HG02623 (cell line): Measurements from ENCODE around the gene ADAMTS2.
"Not testable (repeated sequence)": the region's sequence is repeated elsewhere in the genome, so short reads cannot be mapped to it uniquely, and the experiment has no call there.

Source experiments
- ATAC-seq: cut with Tn5 transposase; IDR thresholded peaks from one replicate; pipeline ENCODE4 v1.9.1; 2021; ENCODE audit warnings: moderate library complexity; ENCODE audit not compliant: unreplicated experiment

Gene ADAMTS2

DNA sequence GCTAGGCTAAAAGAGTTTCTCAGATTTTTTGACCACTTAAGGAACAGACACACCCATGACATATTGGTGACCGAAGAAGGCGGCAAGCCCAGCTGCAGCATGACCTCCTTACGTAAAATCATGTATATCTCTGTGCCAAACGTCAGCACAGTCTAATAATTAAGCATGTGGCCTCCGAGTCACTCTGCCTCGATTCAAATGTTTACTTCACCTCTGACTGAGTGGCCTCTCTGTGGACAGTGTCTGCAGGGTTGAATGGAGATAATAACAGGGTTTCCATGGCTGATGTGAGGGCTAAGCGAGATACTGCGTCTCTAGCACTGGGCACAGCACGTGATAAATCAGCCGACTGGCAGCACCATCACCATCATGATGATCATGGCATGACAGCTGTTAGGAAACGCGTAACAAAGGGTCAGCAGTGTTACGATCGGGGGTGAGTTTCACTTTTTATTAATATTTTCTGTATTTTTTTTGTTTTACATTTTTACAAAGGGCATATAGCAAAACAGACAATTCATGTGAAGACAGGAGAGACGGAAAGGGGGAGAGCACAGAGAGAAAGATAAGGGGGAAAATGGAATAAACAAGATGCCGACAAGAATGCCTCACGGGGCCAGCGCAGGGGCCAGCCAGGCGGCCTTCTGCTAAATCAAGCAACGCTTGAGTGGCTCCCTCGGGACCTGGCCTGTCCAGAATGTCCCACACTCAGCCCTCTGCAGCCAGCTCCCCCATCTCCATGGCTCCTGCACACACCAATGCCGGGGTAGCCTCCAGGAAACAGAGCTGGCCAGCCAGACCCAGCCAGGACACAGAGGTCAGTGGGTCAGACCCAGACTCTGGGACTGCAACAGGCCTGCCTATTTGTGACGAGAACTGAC is 60.3 kb downstream of the ADAMTS2 start:
- ATAC-seq, result no peak

DNA sequence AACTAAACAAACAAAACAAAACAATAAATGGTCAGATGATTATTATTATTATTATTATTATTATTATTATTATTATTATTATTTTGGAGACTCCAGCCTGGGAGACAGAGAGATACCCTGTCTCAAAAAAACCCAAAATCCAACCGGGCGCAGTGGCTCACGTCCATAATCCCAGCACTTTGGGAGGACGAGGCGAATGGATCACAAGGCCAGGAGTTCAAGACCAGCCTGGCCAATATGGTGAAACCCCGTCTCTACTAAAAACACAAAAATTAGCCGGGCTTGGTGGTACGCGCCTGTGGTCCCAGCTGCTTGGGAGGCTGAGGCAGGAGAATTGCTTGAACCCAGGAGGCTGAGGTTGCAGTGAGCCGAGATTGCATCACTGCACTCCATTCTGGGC is 61.4 kb downstream of the ADAMTS2 start:
- ATAC-seq, result not testable (repeated sequence)

DNA sequence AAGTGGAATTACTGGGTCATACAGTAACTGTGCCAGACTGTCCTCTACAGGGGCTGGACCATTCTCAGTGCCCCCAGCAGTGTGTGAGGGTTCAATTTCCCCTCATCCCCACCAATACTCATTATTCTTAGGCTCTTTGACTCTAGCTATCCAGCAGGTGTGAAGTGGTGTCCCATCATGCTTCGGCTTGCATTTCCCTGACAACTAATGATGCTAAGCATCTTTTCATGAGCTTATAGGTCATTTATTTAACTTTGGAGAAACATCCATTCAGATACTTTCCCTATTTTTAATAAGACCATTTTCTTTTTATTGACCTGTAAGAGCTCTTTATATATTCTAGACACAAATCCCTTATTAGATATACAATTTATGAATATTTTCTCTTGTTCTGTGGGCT is 63.6 kb downstream of the ADAMTS2 start:
- ATAC-seq, result no peak

DNA sequence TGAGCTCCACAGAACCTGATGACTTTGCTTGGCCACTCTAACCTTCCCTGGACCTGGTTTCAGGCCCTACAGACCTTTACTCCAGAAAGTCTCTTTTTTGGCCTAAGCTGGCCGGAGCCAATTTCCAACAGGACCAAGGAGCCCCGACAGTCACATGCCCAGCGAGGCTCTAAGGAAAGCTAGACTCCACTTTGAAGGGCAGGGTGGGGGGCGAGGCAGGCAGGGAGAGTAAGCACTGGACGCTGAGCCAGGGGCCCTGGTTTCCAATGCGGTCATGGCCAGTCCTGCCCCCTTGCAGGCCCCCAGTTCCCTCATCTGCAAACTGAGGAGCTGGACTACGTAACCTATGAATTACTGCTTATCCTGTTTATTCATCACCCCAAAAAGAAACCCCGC is 65.2 kb downstream of the ADAMTS2 start:
- no peak for ATAC-seq

DNA sequence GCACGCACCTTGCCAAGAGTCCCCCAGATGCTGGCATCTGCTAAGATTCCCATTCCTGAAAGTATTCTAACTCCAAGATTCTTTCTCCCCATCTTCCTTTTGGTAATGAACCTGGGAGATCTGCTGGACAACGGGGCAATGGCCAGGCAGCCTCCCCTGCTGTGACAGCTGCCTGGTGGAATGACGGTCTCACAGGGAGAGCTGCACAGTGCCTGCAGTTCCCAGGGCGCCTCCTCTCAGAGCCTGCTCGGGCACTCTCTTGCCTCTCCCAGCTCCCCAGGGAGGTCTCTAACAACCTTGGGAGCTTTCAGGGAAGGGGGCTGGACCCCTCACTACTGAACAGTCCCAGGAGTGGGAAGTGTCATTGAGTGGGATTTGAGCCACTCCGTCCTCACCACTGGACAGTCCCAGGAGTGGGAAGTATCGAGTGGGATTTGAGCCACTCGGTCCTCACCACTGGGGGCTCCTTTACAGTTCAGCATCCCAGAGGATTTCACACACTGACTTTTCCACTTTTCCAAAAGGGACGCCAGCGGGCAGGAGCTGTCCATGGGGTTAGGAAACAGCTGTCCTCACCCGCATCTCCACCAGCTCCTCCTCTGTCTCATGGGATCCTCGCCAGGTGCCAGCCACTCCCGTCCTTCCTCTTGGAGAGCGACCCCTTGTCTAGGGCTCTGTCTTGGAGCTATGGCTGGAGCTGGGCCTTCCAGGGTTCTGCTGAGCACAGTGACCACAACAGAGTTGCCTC is 65.7 kb downstream of the ADAMTS2 start:
- no peak for ATAC-seq

DNA sequence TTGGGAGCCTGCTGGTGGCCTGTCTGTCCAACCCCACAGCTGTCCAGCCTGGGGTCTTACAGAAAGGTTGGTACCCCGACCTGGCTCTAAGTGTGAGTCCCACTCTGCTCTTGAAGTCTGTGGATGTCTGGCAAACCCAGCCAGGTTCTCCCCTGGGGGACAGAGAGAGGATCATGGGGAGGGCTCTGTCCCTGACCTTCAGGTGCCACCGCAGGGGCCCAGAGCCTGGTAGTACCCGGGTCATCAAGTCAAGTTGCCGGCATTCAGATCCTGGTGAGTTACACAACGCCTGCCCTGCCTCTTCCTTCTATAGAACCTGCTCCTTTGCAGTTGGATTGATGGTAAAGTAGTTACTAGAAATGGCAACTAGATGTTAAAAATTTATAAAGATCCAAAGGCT is 66.7 kb downstream of the ADAMTS2 start:
- no peak for ATAC-seq

DNA sequence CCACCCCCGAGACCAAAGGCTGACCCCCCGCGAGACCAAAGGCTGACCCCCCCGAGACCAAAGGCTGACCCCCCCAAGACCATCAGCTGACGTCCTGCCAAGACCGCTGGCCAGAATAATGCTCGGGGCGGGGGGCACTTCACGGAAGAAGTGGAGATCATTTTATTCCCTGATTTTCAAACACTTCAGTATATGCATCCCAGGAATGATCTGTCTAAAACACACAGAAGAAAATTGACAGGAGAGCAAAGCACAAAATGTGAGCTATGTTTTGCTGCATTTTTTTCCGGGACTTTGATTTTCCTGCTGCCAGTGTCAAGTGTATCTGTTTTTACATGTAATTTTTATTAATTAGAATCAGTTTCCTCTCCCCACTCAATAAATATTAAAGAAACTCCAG is 67.1 kb downstream of the ADAMTS2 start:
- ATAC-seq, result no peak

DNA sequence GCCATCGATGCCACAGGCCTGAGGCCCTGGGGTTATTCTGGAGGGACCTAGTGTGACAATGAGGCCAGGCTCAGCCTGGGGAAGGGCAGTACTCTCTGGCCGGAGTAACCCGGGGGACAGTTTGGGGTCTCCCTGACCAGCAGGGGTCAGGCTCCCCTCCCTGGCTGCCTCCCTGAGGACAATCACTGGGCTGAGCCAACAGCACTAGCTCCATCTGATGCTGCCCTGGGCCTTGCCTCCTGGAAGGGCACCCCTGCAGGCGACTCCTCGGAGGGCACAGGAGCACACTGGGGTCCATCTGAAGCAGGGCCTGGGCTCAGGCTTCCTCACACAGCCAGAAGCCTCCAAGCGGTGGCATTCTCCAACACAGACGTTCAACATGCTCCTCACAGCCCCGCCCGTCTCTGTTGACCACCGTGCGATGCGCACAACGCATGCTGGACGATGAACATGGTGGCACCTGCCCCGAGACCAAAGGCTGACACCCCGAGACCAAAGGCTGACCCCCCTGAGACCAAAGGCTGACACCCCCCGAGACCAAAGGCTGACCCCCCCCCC is 68.3 kb downstream of the ADAMTS2 start:
- ATAC-seq, result no peak

DNA sequence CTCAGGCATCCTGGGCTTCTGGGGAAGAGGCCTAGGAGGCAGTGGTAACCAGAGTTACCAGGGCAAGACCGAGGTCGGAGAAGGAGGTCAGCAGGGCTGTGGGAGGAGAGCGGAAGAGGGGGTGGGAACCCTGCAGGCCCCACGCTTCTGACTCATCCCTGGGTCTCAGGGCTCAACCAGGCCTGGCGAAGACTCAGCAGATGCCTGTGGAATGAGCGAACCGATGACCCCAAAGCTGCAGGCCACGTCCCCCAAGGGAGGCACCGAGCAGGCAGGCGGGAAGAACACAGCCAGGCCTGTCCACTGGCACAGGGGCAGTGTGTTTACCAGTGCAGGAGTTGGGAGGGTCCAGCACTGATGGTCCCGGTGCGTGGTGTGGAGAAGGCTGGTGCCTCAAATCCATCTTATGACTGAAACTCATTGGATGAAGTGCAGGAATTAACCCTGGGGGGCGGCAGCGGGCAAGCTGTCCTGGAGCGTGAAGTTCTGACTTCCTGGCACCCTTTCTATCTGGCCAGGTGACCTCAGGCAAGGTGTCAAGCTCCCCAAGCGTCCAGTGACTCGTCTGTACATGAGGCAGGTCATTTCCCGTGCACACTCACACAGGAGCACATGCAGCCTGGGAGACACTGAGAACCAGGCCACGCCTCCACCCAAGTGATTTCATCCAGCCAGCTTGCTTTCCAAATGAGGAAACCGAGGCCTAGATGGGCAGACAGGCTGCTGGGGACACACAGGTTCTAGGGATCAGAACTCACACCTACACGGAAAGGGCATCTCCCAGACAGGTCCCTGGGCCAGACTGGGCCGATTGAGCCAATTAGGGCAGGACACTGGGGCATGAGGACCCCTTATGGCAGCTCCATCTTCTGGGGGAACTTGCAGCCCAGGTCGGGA is 69.1 kb downstream of the ADAMTS2 start:
- ATAC-seq, result no peak

DNA sequence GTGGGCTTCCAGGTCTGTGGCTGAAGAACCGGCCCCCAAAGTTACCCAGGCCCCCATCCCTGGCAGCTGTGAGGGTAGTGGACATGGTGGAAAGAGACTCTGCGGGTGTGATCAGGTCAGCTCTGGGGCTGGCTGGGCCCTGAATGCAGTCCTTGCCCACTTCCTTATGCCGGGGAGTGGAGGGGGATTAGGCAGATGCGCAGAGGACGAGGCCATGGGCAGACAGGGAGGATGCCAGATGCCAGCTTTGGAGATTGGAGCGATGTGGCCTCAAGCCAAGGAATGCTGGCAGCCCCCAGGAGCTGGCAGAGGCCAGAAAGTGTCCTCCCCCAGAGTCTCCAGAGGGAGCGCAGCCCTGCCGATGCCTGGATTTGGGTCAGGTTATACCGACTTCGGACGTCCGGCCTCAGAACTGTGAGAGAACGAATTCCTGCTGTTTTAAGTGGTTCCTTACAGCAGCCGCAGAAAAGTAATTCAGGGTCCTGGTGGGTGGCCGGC is 69.8 kb downstream of the ADAMTS2 start:
- ATAC-seq, result no peak

DNA sequence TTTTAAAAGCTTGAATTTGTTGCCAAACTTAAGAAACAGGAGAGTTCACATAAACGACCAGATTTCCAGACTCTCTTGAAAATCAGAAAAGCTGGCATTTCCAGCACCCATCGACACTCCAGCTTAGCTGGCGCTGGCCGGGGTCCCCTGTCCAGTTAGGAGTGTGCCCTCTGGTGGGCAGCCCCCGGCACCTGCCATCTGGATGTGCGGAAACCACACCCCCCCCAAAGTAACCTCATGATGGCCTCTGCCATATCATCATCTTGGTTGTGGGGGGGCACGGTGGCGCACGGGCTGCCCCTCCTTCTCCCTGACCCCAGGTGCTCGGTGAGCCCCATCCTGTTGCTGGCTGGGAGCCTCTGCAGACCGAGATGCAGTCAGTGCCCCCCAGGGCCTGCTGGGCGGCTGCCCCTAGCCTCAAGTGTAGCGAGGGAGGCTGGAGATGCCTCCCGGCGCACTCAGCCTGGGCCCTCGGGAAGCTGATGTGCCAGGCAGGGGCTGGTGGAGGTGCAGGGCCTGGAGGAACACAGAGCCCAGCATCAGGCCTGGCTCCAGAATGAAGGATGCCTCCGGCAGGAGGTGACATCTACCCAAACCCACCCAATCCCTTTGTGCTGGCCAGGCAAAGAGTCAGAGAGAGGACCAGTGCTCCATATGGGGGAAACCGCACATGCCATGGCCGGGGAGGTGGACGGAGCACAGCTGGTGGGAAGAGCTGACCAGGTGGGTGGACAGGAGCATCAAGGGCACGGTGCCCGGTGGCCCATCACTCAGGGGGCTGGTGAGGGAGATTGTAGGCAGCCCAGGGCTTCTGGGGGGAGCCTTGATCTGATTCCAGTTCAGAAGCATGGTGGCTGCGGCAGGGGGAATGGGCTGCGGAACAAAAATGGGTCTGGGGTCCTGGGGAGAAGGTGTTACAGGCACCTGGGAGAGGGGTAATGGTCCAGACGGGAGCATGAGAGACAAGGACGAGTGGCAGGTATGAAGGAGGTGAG is 70.6 kb downstream of the ADAMTS2 start:
- ATAC-seq, result no peak

DNA sequence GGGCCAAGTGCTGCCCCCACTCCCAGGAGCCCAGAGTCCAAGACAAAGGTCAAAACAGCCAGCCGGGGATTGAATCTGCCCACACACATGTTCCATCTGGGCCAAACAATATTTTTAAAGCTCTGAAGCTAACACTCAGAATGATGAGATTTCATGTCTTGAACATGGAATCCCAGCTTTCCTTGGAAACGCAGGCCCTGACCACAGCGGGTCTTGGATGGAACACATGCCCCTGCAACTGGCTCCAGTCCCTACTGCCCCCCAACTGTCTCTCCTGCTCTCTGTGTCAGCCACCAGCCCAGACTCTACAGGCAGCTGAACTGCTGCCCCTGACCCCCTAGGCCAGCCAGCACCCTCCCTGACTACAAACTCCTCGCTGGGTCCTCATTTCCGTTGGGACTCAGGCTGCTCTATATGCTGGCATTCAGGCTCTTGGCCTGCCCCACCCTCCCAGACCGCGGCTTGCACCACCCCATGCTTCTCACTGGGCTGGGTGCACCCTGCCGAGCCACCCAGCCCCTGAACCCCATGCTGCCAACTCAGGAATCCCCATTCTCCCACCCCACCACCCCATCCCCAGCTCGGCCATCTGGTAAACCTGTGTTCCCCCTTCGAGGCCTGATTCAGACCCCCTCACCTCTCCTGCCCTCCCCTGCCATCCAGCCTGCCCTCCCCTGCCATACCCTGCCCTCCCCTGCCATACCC is 71.7 kb downstream of the ADAMTS2 start:
- ATAC-seq, result no peak

DNA sequence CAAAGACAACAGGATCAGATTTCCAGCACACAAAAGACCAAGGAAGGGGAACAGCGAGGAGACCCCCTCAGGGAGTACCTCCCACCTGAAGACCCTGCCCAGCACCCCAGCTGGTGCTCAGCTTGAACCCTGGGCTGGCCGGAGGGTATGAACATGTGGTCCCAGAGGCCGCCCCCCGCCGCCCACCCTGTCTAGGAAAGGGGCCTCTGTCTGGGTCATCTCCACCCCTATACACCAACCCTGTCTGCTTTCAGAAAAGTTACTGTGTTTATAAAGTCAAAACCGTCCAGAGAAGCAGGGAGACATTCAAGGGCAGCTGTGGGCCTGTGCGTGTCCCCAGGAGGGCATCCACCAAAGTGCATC is 72.2 kb downstream of the ADAMTS2 start:
- ATAC-seq, result no peak

DNA sequence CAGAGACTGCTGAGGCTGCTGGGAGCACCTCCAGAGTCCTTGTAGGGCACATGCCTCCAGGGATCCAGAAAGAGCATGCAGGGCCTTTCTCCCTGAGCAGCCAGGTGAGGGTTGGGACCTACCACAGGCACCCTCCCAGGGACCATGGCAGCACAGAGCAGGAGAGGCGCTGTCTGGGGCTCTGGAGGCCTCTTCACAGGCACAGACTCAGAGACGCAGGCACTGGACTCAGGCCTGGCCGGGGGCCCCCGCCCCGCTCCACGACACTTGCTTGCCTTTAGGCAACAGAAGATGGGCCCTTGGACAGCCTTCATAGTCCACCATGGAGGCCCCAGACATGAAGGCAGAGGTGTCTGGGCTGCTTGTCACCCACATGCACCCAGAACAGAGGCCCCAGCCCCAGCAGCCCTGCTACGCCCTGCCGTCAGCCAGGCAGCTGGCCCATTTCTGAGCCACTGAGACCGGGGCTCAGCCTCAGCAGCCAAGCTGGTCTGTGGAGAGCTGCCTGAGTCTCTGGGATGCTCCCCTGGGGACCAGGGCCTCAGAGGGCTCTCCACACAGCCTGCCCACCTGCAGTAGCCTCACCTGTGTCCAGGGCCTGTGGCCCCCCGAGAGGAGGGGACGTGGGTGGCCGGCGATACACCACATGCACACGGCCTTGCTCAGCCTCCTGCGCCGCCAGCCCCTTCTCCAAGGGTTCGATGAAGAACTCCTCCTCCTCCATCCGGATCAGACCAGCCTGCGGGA is 72.8 kb downstream of the ADAMTS2 start:
- no peak for ATAC-seq

DNA sequence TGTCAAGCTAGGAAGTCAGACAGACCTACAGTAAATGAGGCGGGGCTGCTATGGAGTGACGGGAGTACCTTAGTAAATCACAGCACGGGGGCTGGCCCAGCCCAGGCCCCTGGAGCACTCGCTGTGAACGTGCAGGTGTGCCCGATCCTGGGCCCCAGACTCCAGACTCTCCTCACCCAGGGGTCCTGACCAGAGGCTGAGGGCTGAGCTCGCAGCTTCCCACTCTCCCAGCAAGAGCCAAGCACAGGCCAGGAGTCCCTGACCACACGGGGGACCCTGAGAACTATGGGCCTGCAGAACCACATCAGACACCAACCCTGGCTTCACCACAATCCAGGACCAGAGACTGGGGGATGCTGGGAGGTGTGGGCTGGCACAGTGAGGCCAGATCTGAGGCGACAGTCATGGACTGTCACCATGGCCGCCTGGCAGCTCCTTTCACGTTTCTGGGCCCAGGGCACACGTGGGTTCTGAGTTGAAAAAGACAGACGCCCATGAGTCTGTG is 73.4 kb downstream of the ADAMTS2 start:
- no peak for ATAC-seq

DNA sequence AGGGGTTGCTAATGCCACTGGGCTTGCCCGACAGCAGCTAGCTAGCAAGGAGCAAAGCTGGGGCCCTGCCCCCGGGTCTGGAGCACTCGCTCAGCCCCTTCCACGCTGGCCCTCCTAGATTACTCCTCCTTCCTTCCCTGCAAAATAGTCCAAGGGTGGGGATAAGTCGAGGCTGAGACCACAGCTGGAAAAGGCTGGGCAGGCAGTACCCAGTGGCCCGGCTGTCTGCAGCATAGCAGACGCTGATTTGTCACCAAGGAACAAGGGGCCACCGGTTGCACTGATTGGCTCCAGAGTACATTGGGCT is 73.9 kb downstream of the ADAMTS2 start:
- no peak for ATAC-seq

DNA sequence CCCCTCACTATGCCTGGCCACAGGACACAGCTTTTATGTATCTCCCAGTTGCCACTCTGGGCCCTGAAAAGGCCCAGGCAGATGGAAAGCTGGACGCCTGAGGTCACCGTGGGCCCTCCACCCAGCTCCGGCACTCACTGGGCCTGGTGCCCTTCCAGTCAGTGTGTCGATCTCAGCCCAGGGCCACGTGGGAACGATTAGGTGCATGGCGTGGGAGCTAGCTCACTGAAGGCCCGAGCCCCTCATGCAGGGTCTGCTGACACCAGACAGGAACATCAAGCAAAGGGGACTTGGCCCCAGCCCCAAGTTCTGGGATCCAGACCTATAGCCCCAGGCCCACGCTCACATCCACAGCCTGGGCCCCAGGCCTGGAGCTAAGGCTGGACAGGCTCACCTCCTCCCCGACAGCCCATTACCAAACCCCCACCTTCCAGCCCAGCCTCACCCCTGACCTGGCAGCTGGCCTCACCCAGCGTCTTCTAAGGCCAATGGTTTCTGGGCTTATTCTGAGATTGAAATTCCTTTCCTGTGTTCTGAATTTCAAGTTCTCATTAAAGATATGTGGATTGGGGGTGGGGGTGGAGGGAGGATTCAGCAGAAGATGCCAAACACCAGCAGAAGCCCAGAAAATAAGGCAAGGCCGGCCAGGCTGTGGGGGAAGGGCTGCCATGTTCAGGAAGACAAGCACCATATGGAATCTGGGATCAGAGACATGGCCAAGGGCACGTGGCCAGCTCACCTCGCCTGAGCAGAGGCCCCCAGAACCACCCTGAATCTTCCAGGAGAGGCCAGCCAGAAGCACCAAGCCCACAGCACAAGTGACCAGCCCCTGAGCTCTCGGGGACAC is 74.5 kb downstream of the ADAMTS2 start:
- no peak for ATAC-seq
